SK-N-SH (cell line): ENCODE data around the gene SUMF2.

Experiments
- EP300 ChIP-seq, 2 experiments: IDR thresholded peaks; 2 replicates each; pipeline versions ENCODE4 v1.4.0 to v1.6.1; 2012; ENCODE audit warnings: borderline replicate concordance in 1 of 2, low read depth in 1 of 2, low read length in 1 of 2
- EZH2phosphoT487 ChIP-seq: fragments of 200-600 bp; sonication (generic); IDR thresholded peaks from 2 replicates; pipeline ENCODE4 v1.6.1; 2017; ENCODE audit warnings: low read depth, mixed run types, mild to moderate bottlenecking, antibody characterized with exemption, moderate library complexity, borderline replicate concordance
- FOSL2 ChIP-seq: IDR thresholded peaks from 2 replicates; pipeline ENCODE4 v1.4.0; 2012; ENCODE audit warnings: low read depth, mild to moderate bottlenecking, moderate library complexity, borderline replicate concordance
- JUND ChIP-seq: IDR thresholded peaks from 2 replicates; pipeline ENCODE4 v1.4.0; 2012
- MAX ChIP-seq: IDR thresholded peaks from 2 replicates; pipeline ENCODE4 v1.4.0; 2012; ENCODE audit warnings: low read depth
- NFIC ChIP-seq: IDR thresholded peaks from 2 replicates; pipeline ENCODE4 v1.4.0; 2012; ENCODE audit warnings: borderline replicate concordance
- PBX3 ChIP-seq: IDR thresholded peaks from 2 replicates; pipeline ENCODE4; 2012
- POLR2AphosphoS5 ChIP-seq: IDR thresholded peaks from 2 replicates; pipeline ENCODE4 v1.6.1; 2012; ENCODE audit warnings: low read depth, low read length
- RCOR1 ChIP-seq: fragments of 150-350 bp; IDR thresholded peaks from 2 replicates; pipeline ENCODE4 v1.6.1; 2017; ENCODE audit warnings: antibody characterized with exemption, low read length
- REST ChIP-seq: IDR thresholded peaks from 2 replicates; pipeline ENCODE4 v1.6.1; 2012; ENCODE audit warnings: mild to moderate bottlenecking, low read depth, low read length, moderate library complexity
- RFX5 ChIP-seq: IDR thresholded peaks from 2 replicates; pipeline ENCODE4 v1.6.1; 2012; ENCODE audit warnings: mild to moderate bottlenecking, improper control_type of control experiment, low read length
- SMC3 ChIP-seq: IDR thresholded peaks from 2 replicates; pipeline ENCODE4 v1.6.1; 2012; ENCODE audit warnings: low read depth, low read length, improper control_type of control experiment
- TF ChIP-seq, protein P1 (sequence below): fragments of 150-350 bp; IDR thresholded peaks from 2 replicates; pipeline ENCODE4 v1.6.1; 2017; ENCODE audit warnings: antibody characterized with exemption, low read length, low read depth, borderline replicate concordance
- TF ChIP-seq, protein P2 (sequence below): fragments of 200-600 bp; sonication (generic); IDR thresholded peaks from 2 replicates; pipeline ENCODE4 v1.6.1; 2017; ENCODE audit warnings: antibody characterized with exemption, mild to moderate bottlenecking, moderate library complexity

GRCh38 chr7:56086761-56087160 lies 22.7 kb downstream of the SUMF2 start:
- TF ChIP-seq, protein P1, sequence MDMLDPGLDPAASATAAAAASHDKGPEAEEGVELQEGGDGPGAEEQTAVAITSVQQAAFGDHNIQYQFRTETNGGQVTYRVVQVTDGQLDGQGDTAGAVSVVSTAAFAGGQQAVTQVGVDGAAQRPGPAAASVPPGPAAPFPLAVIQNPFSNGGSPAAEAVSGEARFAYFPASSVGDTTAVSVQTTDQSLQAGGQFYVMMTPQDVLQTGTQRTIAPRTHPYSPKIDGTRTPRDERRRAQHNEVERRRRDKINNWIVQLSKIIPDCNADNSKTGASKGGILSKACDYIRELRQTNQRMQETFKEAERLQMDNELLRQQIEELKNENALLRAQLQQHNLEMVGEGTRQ: no peak
- no peak for TF ChIP-seq NFIC
- TF ChIP-seq, protein P2, sequence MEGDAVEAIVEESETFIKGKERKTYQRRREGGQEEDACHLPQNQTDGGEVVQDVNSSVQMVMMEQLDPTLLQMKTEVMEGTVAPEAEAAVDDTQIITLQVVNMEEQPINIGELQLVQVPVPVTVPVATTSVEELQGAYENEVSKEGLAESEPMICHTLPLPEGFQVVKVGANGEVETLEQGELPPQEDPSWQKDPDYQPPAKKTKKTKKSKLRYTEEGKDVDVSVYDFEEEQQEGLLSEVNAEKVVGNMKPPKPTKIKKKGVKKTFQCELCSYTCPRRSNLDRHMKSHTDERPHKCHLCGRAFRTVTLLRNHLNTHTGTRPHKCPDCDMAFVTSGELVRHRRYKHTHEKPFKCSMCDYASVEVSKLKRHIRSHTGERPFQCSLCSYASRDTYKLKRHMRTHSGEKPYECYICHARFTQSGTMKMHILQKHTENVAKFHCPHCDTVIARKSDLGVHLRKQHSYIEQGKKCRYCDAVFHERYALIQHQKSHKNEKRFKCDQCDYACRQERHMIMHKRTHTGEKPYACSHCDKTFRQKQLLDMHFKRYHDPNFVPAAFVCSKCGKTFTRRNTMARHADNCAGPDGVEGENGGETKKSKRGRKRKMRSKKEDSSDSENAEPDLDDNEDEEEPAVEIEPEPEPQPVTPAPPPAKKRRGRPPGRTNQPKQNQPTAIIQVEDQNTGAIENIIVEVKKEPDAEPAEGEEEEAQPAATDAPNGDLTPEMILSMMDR: no peak
- no peak for TF ChIP-seq FOSL2
- TF ChIP-seq MAX: no peak
- no peak for TF ChIP-seq EZH2phosphoT487
- no peak for TF ChIP-seq POLR2AphosphoS5
- no peak for TF ChIP-seq REST
- TF ChIP-seq SMC3: no peak
- no peak for TF ChIP-seq PBX3
- no peak for TF ChIP-seq EP300 (IDR thresholded peaks at IDR 0.05; ENCODE audit: borderline replicate concordance in 1 of 2, low read depth in 1 of 2, low read length in 1 of 2)
- no peak for TF ChIP-seq RFX5
- no peak for TF ChIP-seq JUND
- TF ChIP-seq RCOR1: no peak
